Naive thymus-derived CD8-positive, alpha-beta T cell (primary cell): Measurements from ENCODE around the gene STAP2. TPM values are rescaled to one million over a fixed set of nuclear protein-coding genes. Genes with fewer than 3 reads are reported as not detected.

Experiments
- ATAC-seq, 2 donors: fragments of 150-1000 bp; cut with Tn5 transposase in 1 of 2; sonication (Bioruptor Pico), chemical (Tn5 transposase) in 1 of 2; 1 replicate in 1 of 2; 2 replicates in 1 of 2; pipeline ENCODE4 v1.10.0; 2021; ENCODE audit warnings: mild to moderate bottlenecking in 2 of 2, moderate library complexity in 2 of 2
- POLR2A ChIA-PET: fragments of 350-600 bp; sonication (Branson Sonifier 250); formaldehyde crosslinking; loops from one replicate; lab custom pipeline; 2021; ENCODE audit warnings: antibody characterized with exemption; lab: Charles Lee
- DNase-seq, 10 donors: peaks; one replicate each; pipeline versions ENCODE4 v3.0.0 to v3.0.0-alpha.2; 2020 to 2022
- H3K27ac Mint-ChIP-seq, 10 donors: one replicate each; pipeline ENCODE4 v1.8.0; 2020 to 2022; ENCODE audit warnings: mild to moderate bottlenecking in 10 of 10, mixed read lengths in 10 of 10, moderate library complexity in 4 of 10, inconsistent platforms in 1 of 10
- H3K27me3 Mint-ChIP-seq, 5 donors: one replicate each; pipeline ENCODE4 v1.8.0; 2021 to 2022; ENCODE audit warnings: mixed read lengths in 5 of 5
- H3K36me3 Mint-ChIP-seq, 3 donors: one replicate each; pipeline ENCODE4 v1.8.0; 2020 to 2022; ENCODE audit warnings: mixed read lengths in 3 of 3, mild to moderate bottlenecking in 2 of 3, inconsistent platforms in 1 of 3
- H3K4me1 Mint-ChIP-seq, 4 donors: one replicate each; pipeline ENCODE4 v1.8.0; 2021 to 2022; ENCODE audit warnings: mixed read lengths in 4 of 4
- H3K4me3 Mint-ChIP-seq, 10 donors: one replicate each; pipeline ENCODE4 v1.8.0; 2020 to 2022; ENCODE audit warnings: mild to moderate bottlenecking in 10 of 10, mixed read lengths in 10 of 10, moderate library complexity in 6 of 10, inconsistent platforms in 1 of 10
- H3K9me3 Mint-ChIP-seq, 9 donors: one replicate each; pipeline ENCODE4 v1.8.0; 2020 to 2022; ENCODE audit warnings: mixed read lengths in 9 of 9, mild to moderate bottlenecking in 3 of 9, inconsistent platforms in 1 of 9, moderate library complexity in 1 of 9
- polyA plus RNA-seq, 3 donors: library from polyadenylated mRNA; unstranded; fragments of 300-500 nt; fragmentation: Illumina TruSeq; gene quantifications; one replicate each; pipeline ENCODE4 v1.2.3, GENCODE V29; 2021
- total RNA-seq, 8 experiments: library from RNA in 2 of 8; stranded (reverse) in 2 of 8; gene quantifications; one replicate each; pipeline ENCODE4 v1.2.3 and lab custom pipeline; 2021 to 2026

The STAP2 gene
- total and polyA plus RNA-seq, 5 experiments from 2014 or later, result 1.3 to 2.6 (median 1.5) TPM

DNA sequence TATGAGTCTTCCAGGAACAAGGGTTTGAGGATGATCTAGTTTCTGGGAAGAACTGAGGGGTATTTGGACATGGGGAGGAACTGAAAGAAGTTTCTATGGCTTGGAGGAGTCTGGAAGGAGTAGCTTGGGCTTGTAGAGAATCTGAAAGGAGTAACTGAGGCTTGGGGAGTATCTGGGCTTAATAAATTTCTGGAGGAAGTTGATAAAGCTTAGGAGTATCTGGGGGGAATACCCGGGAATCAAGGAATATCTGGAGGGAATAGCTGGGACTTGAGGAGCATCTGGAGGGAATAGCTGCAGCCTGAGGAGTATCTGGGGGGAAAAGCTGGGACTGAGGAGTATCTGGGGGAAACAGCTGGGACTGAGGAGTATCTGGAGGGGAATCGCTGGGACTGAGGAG, 18.2 kb downstream of the STAP2 start:
- Mint-ChIP-seq H3K4me1 (peaks cover 0 to 15% (median 0%) of the 10 kb centered on the region in 4 donors), H3K9me3 (no peaks in the 10 kb centered on the region), H3K4me3 (no peak overlapping the region), H3K27ac (peak overlapping the region in 1 of 10 donors; percentile 59), H3K27me3 (no peaks in the 10 kb centered on the region), H3K36me3 (no peaks in the 10 kb centered on the region)
- DNase-seq (no peak), ATAC-seq (no peak)
- POLR2A ChIA-PET, result interaction anchor here (0.6 to 4.8 kb wide), 6 partner anchors 10 to 22 kb away, joined by 3 to 22 read pairs (median 4); partner anchors contain the start of genes FSD1 and TMIGD2

GRCh38 chr19:4319067-4319718, 19.4 kb downstream of the STAP2 start:
- no peaks in the 10 kb centered on the region for H3K36me3 Mint-ChIP-seq

GRCh38 chr19:4318460-4318859, 20.2 kb downstream of the STAP2 start:
- peak overlapping the region in 2 of 10 donors; percentile 29 to 31 for H3K27ac Mint-ChIP-seq
- no peaks in the 10 kb centered on the region for H3K27me3 Mint-ChIP-seq
- peaks cover 0 to 13% (median 0%) of the 10 kb centered on the region in 4 donors for H3K4me1 Mint-ChIP-seq
- ATAC-seq (no peak), DNase-seq (no peak)
- H3K36me3 Mint-ChIP-seq, result no peaks in the 10 kb centered on the region
- no peak overlapping the region for H3K4me3 Mint-ChIP-seq
- H3K9me3 Mint-ChIP-seq, result no peaks in the 10 kb centered on the region
- POLR2A ChIA-PET, result no interaction called here

More at GRCh38 chr19:4319067-4319718, 19.4 kb downstream of the STAP2 start:
- DNase-seq, result no peak
- POLR2A ChIA-PET, result interaction anchor here (0.6 to 4.8 kb wide), 2 partner anchors 17 to 389 kb away, joined by 5 to 22 read pairs; partner anchors contain the start of genes FSD1 and TMIGD2
- Mint-ChIP-seq H3K4me1 (peaks cover 0 to 13% (median 0%) of the 10 kb centered on the region in 4 donors), H3K27me3 (no peaks in the 10 kb centered on the region), H3K27ac (peak overlapping the region in 4 of 10 donors; percentile 6 to 70 (median 56)), H3K4me3 (no peak overlapping the region), H3K9me3 (no peaks in the 10 kb centered on the region)
- no peak for ATAC-seq

GRCh38 chr19:4316956-4317355, 21.7 kb downstream of the STAP2 start:
- Mint-ChIP-seq H3K9me3 (no peaks in the 10 kb centered on the region), H3K27me3 (no peaks in the 10 kb centered on the region), H3K27ac (no peak overlapping the region), H3K4me1 (peaks cover 0 to 13% (median 0%) of the 10 kb centered on the region in 4 donors), H3K36me3 (no peaks in the 10 kb centered on the region), H3K4me3 (no peak overlapping the region)
- POLR2A ChIA-PET, result no interaction called here
- DNase-seq, result no peak
- no peak for ATAC-seq

DNA sequence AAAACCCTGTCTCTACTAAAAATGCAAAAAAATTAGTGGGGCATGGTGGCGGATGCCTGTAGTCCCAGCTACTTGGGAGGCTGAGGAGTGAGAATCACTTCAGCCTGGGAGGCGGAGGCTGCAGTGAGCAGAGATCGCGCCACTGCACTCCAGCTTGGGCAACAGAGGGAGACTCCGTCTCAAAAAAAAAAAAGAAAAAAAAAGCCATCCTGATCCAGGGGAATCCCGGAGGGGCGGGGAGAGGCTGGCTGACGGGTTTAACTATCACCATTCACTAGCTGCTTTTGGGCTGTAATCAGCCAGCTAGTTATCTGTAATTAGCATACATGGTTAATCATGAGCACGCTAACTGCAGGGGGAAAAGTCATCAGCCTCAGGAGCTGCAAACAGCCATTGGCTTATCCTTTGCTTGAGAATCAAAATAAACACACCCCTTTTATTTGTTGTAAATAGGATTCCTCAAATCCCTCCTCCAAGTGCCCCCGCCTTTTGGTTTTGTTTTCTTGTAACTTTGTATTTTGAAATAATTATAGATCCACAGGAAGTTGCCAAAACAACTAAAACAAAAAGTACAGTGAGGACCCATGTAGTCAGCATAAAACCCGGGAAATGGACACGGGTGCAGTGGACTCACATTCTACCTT, 24.7 kb downstream of the STAP2 start:
- DNase-seq (no peak), ATAC-seq (no peak)
- POLR2A ChIA-PET, result no interaction called here
- Mint-ChIP-seq H3K9me3 (no peaks in the 10 kb centered on the region), H3K4me3 (no peak overlapping the region), H3K27me3 (no peaks in the 10 kb centered on the region), H3K4me1 (peaks cover 0 to 2% (median 0%) of the 10 kb centered on the region in 4 donors), H3K36me3 (no peaks in the 10 kb centered on the region), H3K27ac (no peak overlapping the region)

GRCh38 chr19:4310247-4311121, 28.1 kb downstream of the STAP2 start:
- no peak for ATAC-seq
- no peaks in the 10 kb centered on the region for H3K36me3 Mint-ChIP-seq

GRCh38 chr19:4305659-4306058, 33.0 kb downstream of the STAP2 start:
- DNase-seq, result no peak
- ATAC-seq, result no peak
- Mint-ChIP-seq H3K27me3 (no peaks in the 10 kb centered on the region), H3K36me3 (no peaks in the 10 kb centered on the region), H3K27ac (peak overlapping the region in 1 of 10 donors; percentile 47), H3K4me1 (peaks cover 17 to 38% (median 31%) of the 10 kb centered on the region in 4 donors), H3K9me3 (no peaks in the 10 kb centered on the region), H3K4me3 (peak overlapping the region; percentile 15 to 77 (median 44))
- POLR2A ChIA-PET, result interaction anchor here (0.7 to 1.0 kb wide), 2 partner anchors 22 to 37 kb away, joined by 3 to 4 read pairs; partner anchors contain the start of gene MPND

More at GRCh38 chr19:4310247-4311121, 28.1 kb downstream of the STAP2 start:
- Mint-ChIP-seq H3K27me3 (no peaks in the 10 kb centered on the region), H3K4me1 (peaks cover 0 to 1% (median 0%) of the 10 kb centered on the region in 4 donors), H3K27ac (no peak overlapping the region), H3K9me3 (no peaks in the 10 kb centered on the region), H3K4me3 (no peak overlapping the region)
- POLR2A ChIA-PET, result interaction anchor here (0.7 kb wide), 1 partner anchor 42 kb away, joined by 3 read pairs; no protein-coding TSS in a partner anchor
- no peak for DNase-seq

DNA sequence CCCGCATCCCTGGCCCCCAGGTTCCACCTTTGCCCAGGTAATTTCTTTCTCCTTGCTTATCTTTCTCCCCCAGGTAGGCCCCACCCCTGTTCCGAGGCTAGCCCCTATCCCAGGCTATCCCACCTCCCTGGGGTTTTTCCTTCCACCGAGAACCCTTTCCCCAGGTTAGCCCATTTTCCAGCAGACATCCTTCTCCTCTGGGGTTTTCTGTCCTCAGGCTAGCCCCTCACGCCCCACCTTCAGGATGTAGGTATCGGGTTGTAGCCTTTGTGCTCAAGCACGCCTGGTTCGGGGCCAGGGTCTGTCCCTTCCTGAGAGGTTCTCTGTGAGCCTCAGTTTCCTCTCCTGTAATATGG, 33.4 kb downstream of the STAP2 start:
- peaks cover 19 to 43% (median 34%) of the 10 kb centered on the region in 4 donors for H3K4me1 Mint-ChIP-seq
- no peaks in the 10 kb centered on the region for H3K27me3 Mint-ChIP-seq
- no peak overlapping the region for H3K27ac Mint-ChIP-seq
- DNase-seq (no peak), ATAC-seq (no peak)
- POLR2A ChIA-PET, result interaction anchor here (1.0 kb wide), 1 partner anchor 23 kb away, joined by 3 read pairs; no protein-coding TSS in a partner anchor
- H3K4me3 Mint-ChIP-seq, result peak overlapping the region; percentile 15 to 77 (median 44)
- no peaks in the 10 kb centered on the region for H3K9me3 Mint-ChIP-seq
- no peaks in the 10 kb centered on the region for H3K36me3 Mint-ChIP-seq

DNA sequence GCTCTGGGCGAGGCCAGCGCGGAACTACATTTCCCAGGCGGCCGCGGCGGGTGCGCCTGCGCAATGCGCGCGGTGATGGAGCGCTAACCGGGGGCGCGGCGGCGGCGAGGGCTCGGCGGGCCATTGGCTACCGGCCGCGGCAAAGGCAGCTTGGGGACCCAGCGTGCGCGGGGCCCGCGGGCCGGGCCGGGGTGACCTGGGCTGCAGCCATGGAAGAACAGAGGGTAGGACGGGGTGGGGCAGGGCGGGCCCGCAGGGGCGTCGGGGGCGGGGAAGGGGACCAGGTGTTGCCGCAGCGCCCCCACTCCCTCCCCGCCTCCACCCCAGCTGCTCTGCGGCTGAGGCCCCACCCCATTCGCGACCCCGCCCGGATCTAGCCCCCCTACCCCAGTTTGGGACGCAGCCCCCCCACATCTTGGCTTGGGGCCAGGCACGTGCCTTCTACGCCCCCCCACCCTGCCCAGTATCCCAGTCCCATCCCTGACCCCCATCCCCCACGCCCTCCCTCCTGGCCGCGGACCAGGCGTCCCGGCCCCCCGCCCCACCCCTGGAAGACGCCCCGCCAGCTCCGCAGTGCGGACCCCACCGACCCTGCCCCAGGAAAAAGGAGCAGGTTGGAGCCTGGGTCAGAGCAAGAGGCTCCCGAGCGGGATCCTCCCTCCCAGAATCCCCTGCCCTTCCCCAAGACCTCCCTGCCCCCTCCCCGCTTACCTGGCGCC, 33.9 kb downstream of the STAP2 start, which contains the start of gene FSD1:
Gene FSD1 (plus strand): TSS at position 61 of the 719 bp plus-strand sequence. CDS start 149 bp downstream, at position 210.
- Mint-ChIP-seq H3K4me1 (peaks cover 19 to 45% (median 36%) of the 10 kb centered on the region in 4 donors), H3K4me3 (peak within 1 kb of the TSS; percentile 63 to 98 (median 76)), H3K36me3 (no peaks in the 10 kb centered on the region), H3K9me3 (no peaks in the 10 kb centered on the region), H3K27ac (peak within 1 kb of the TSS in 9 of 10 donors; percentile 74 to 99 (median 88)), H3K27me3 (no peaks in the 10 kb centered on the region)
- ATAC-seq, result peak; percentile 53 to 74
- POLR2A ChIA-PET, result interaction anchor here (0.6 to 3.9 kb wide), 7 partner anchors 17 to 482 kb away, joined by 3 to 30 read pairs (median 4); partner anchors contain the start of gene MPND
- DNase-seq, result peak; percentile 45 to 74 (median 64)

- H3K9me3 Mint-ChIP-seq, result no peaks in the 10 kb centered on the region
- no peaks in the 10 kb centered on the region for H3K36me3 Mint-ChIP-seq
- peak overlapping the region; percentile 58 to 93 (median 69) for H3K4me3 Mint-ChIP-seq
- peaks cover 19 to 51% (median 42%) of the 10 kb centered on the region in 4 donors for H3K4me1 Mint-ChIP-seq
- H3K27me3 Mint-ChIP-seq, result no peaks in the 10 kb centered on the region
- DNase-seq (no peak), ATAC-seq (no peak)
- peak overlapping the region in 9 of 10 donors; percentile 74 to 99 (median 88) for H3K27ac Mint-ChIP-seq
- POLR2A ChIA-PET, result interaction anchor here (0.6 to 3.9 kb wide), 7 partner anchors 18 to 481 kb away, joined by 3 to 30 read pairs (median 4); partner anchors contain the start of gene MPND
These were observed 34.6 kb downstream of the STAP2 start for GRCh38 chr19:4303819-4304537.

GRCh38 chr19:4302243-4302640, 36.4 kb downstream of the STAP2 start, which contains the start of gene TMIGD2:
TSS of gene TMIGD2 (minus strand) at chr19:4302389. CDS start at chr19:4302385, 4 bp downstream.
- peak in 6 of 10 donors; percentile 23 to 37 (median 32) for DNase-seq
- Mint-ChIP-seq H3K4me3 (peak within 1 kb of the TSS; percentile 86 to 99 (median 95)), H3K27me3 (no peaks in the 10 kb centered on the region), H3K4me1 (peaks cover 22 to 60% (median 46%) of the 10 kb centered on the region in 4 donors), H3K27ac (peak within 1 kb of the TSS; percentile 96 to 99 (median 97)), H3K9me3 (no peaks in the 10 kb centered on the region), H3K36me3 (peaks cover 0 to 4% (median 0%) of the 10 kb centered on the region in 3 donors)
- peak; percentile 37 to 43 for ATAC-seq
- POLR2A ChIA-PET, result interaction anchor here (0.5 to 3.9 kb wide), 8 partner anchors 16 to 57 kb away, joined by 3 to 30 read pairs (median 6); partner anchors contain the start of genes MPND and YJU2
